K562 (cell line): ENCODE results near the gene WDR88. TPM values are rescaled to one million over a fixed set of nuclear protein-coding genes. Genes with fewer than 3 reads are reported as not detected.

Source experiments
- ATAC-seq: fragments of 200-7000 bp; cut with Tn5 transposase; 3 replicates; pipeline ENCODE4 v1.9.1; 2020; ENCODE audit warnings: moderate library complexity
- BruUV-seq: library from RNA; stranded (reverse); fragments of 400-500 nt; replicated peaks from 2 replicates; lab custom pipeline; 2021; lab: Mats Ljungman, UMichigan
- CTCF ChIA-PET: fragments of 300-600 bp; formaldehyde crosslinking; extraction: SDS; loops from one replicate; lab custom pipeline; 2021; ENCODE audit warnings: low intra/inter-chr PET ratio; lab: Yijun Ruan, JAX
- POLR2A ChIA-PET: fragments of 300-600, 350-650 bp; sonication (Branson Sonifier 250); formaldehyde crosslinking; extraction: SDS; loops from one replicate; lab custom pipeline; 2021; ENCODE audit warnings: antibody characterized with exemption, inconsistent platforms; lab: Yijun Ruan, JAX
- DNase-seq, 4 experiments: peaks; one replicate each; pipeline versions ENCODE4 v3.0.0 to v3.0.0-alpha.2; 2011 to 2018; ENCODE audit warnings: low spot score in 3 of 4, mixed read lengths in 3 of 4; ENCODE audit errors: extremely low read depth in 1 of 4
- FAIRE-seq: peaks from 2 replicates; lab custom pipeline; 2011; peaks lifted over from hg19 to GRCh38; lab: Jason Lieb, UNC
- H2AFZ ChIP-seq: 2 replicates; pipeline ENCODE4 v1.6.0; 2011; ENCODE audit warnings: low read depth, low read length, control low read depth, inconsistent platforms
- H3K27ac ChIP-seq: fragments of 200-600 bp; 3 replicates; pipeline ENCODE4 v1.8.0; 2011; ENCODE audit warnings: low read depth, mild to moderate bottlenecking, control low read depth, inconsistent platforms, low read length, moderate library complexity, mixed read lengths; ENCODE audit errors: extremely low read depth
- H3K27me3 ChIP-seq, 2 experiments: fragments of 300-600 bp in 1 of 2; 2 replicates in 1 of 2; 3 replicates in 1 of 2; pipeline versions ENCODE4 v1.6.0 to v1.8.0; 2011; ENCODE audit warnings: inconsistent platforms in 2 of 2, low read length in 2 of 2, mild to moderate bottlenecking in 1 of 2, mixed read lengths in 1 of 2, moderate library complexity in 1 of 2; ENCODE audit not compliant: control insufficient read depth in 2 of 2, insufficient read depth in 2 of 2
- H3K36me3 ChIP-seq: fragments of 300-600 bp; 3 replicates; pipeline ENCODE4 v1.8.0; 2011; ENCODE audit warnings: mild to moderate bottlenecking, low read length, inconsistent platforms; ENCODE audit not compliant: control insufficient read depth, insufficient read depth
- H3K4me1 ChIP-seq, 2 experiments: fragments of 200-600 bp in 1 of 2; replicated peaks in 1 of 2; 2 replicates in 1 of 2; 3 replicates in 1 of 2; pipeline versions ENCODE4 v1.5.1 to v1.8.0; 2011; ENCODE audit warnings: inconsistent platforms in 2 of 2, low read length in 2 of 2, mild to moderate bottlenecking in 1 of 2, mixed read lengths in 1 of 2, moderate library complexity in 1 of 2; ENCODE audit not compliant: control insufficient read depth in 2 of 2, insufficient read depth in 2 of 2
- H3K4me2 ChIP-seq: 2 replicates; pipeline ENCODE4 v1.6.1; 2011; ENCODE audit warnings: low read length, control low read depth, inconsistent platforms, mixed read lengths; ENCODE audit not compliant: insufficient read depth
- H3K4me3 ChIP-seq: fragments of 200-600 bp; sonication (generic), shearing (Covaris generic); 2 replicates; pipeline ENCODE4 v1.5.1; 2016; ENCODE audit warnings: control low read depth, inconsistent platforms
- H3K79me2 ChIP-seq: fragments of 200-600 bp; 3 replicates; pipeline ENCODE4 v1.8.0; 2011; ENCODE audit warnings: low read length, inconsistent platforms; ENCODE audit not compliant: control insufficient read depth, insufficient read depth
- H3K9ac ChIP-seq, 2 experiments: 2 replicates each; pipeline versions ENCODE4 v1.6.0 to v1.6.1; 2011; ENCODE audit warnings: low read depth in 2 of 2, low read length in 2 of 2, control low read depth in 1 of 2, inconsistent platforms in 1 of 2, mild to moderate bottlenecking in 1 of 2, mixed read lengths in 1 of 2; ENCODE audit not compliant: insufficient read depth in 1 of 2
- H3K9me1 ChIP-seq: one replicate; pipeline ENCODE4 v1.6.0; 2011; ENCODE audit warnings: inconsistent platforms, mild to moderate bottlenecking, low read length, moderate library complexity; ENCODE audit not compliant: control insufficient read depth, insufficient read depth
- H3K9me3 ChIP-seq: replicated peaks from 2 replicates; pipeline ENCODE4 v1.5.1; 2011; ENCODE audit warnings: low read depth, low read length, inconsistent platforms; ENCODE audit not compliant: control insufficient read depth, insufficient read depth
- H4K20me1 ChIP-seq: replicated peaks from 2 replicates; pipeline ENCODE4 v1.6.1; 2011; ENCODE audit warnings: low read length, inconsistent platforms, mixed read lengths; ENCODE audit not compliant: control insufficient read depth, insufficient read depth
- BRD4 ChIP-seq: fragments of 200-600 bp; sonication (generic); IDR thresholded peaks from 2 replicates; pipeline ENCODE4 v1.6.1; 2017; ENCODE audit warnings: inconsistent platforms
- FOXJ2 ChIP-seq: fragments of 200-800 bp; sonication (Bioruptor generic); IDR thresholded peaks from 2 replicates; pipeline ENCODE4 v1.6.1; 2016; ENCODE audit warnings: missing genetic modification characterization, missing compliant biosample characterization
- IFI16 ChIP-seq: fragments of 250-450 bp; sonication (Bioruptor Pico); IDR thresholded peaks from 2 replicates; pipeline ENCODE4 v2.1.2; 2022; ENCODE audit warnings: mild to moderate bottlenecking, inconsistent platforms
- MYC ChIP-seq, 2 experiments: fragments of 250-450 bp in 1 of 2; sonication (Bioruptor Pico) in 1 of 2; IDR thresholded peaks; 2 replicates each; pipeline versions ENCODE4 v1.5.1 to v1.6.1; 2012 to 2021; ENCODE audit warnings: low read depth in 2 of 2, borderline replicate concordance in 1 of 2, improper control_type of control experiment in 1 of 2, low read length in 1 of 2, mild to moderate bottlenecking in 1 of 2, moderate library complexity in 1 of 2
- NCOA1 ChIP-seq: fragments of 450-650 bp; IDR thresholded peaks from 2 replicates; pipeline ENCODE4 v1.6.1; 2016; ENCODE audit warnings: low read depth
- PHF8 ChIP-seq: fragments of 200-600 bp; sonication (generic); IDR thresholded peaks from 2 replicates; pipeline ENCODE4 v1.6.1; 2012; ENCODE audit warnings: mixed run types, mild to moderate bottlenecking, inconsistent platforms, low read length, moderate library complexity, borderline replicate concordance
- SMARCB1 ChIP-seq: IDR thresholded peaks from 2 replicates; pipeline ENCODE4 v1.6.1; 2011; ENCODE audit warnings: improper control_type of control experiment, low read depth; ENCODE audit not compliant: insufficient read length
- ZBTB8A ChIP-seq: fragments of 450-650 bp; IDR thresholded peaks from 2 replicates; pipeline ENCODE4 v1.6.1; 2018; ENCODE audit warnings: mild to moderate bottlenecking, moderate library complexity; ENCODE audit not compliant: partially characterized antibody
- ZFP36 ChIP-seq: fragments of 150-350 bp; IDR thresholded peaks from 2 replicates; pipeline ENCODE4 v1.6.1; 2018; ENCODE audit warnings: low read length, low read depth; ENCODE audit not compliant: partially characterized antibody
- ZNF589 ChIP-seq: fragments of 200-800 bp; sonication (Bioruptor generic); IDR thresholded peaks from 2 replicates; pipeline ENCODE4 v1.6.1; 2016; ENCODE audit warnings: low read depth, missing genetic modification characterization, missing compliant biosample characterization
- ZNF79 ChIP-seq: fragments of 250-450 bp; sonication (Bioruptor Pico); IDR thresholded peaks from 2 replicates; pipeline ENCODE4 v1.4.0; 2020; ENCODE audit warnings: low read depth, mild to moderate bottlenecking, moderate library complexity
- WGBS: fragments of 100-300 bp; shearing (Covaris generic); methylation state at CpG from one replicate; pipeline ENCODE4 v1.1.6; 2016; ENCODE audit warnings: low coverage, mixed read lengths; ENCODE audit not compliant: insufficient coverage; ENCODE audit errors: missing lambda C conversion rate; 5-methylcytosine and 5-hydroxymethylcytosine counted together
- in situ Hi-C: fragments of 300-500 bp; cut with MboI; formaldehyde crosslinking; loops from 4 replicates; pipeline ENCODE4 v1.15.0; 2018; ENCODE audit warnings: inconsistent platforms, mixed read lengths
- intact Hi-C: fragments of 100-400 bp; cut with micrococcal nuclease; formaldehyde crosslinking; loops from 2 replicates; pipeline ENCODE4 v1.14.2; 2022
- polyA plus RNA-seq, 8 experiments: library from polyadenylated mRNA; depleted of rRNA in 4 of 8; stranded (reverse) in 5 of 8; unstranded in 3 of 8; fragments of >200 nt; fragmentation: Nextera tagmentation in 2 of 8; fragmentation: Illumina TruSeq in 1 of 8; extraction: Ambion mirVana in 2 of 8; extraction: Trizol in 1 of 8; gene quantifications; 2 replicates each; pipeline versions ENCODE4 v1.2.1 to v1.2.3, GENCODE V29; 2011 to 2014; ENCODE audit warnings: inconsistent platforms in 1 of 8, missing spikeins in 1 of 8
- total RNA-seq, 7 experiments: library from RNA; depleted of rRNA in 6 of 7; stranded (reverse); fragments of >200 nt in 6 of 7; fragmentation: Illumina TruSeq in 2 of 7; extraction: Trizol in 2 of 7; gene quantifications; 2 replicates each; pipeline versions ENCODE4 v1.2.1 to v1.2.3, GENCODE V29; 2011 to 2021; ENCODE audit warnings: low replicate concordance in 1 of 7
- TF ChIP-seq, protein P1 (sequence below), 2 experiments: fragments of 450-650 bp; IDR thresholded peaks; 2 replicates each; pipeline ENCODE4 v1.6.1; 2016; ENCODE audit warnings: mild to moderate bottlenecking in 2 of 2, borderline replicate concordance in 1 of 2, low read depth in 1 of 2, moderate library complexity in 1 of 2

WDR88 gene
- total and polyA plus RNA-seq, 9 of the 15 experiments (the other 6 are each of a cell fraction or from before 2014, with no cell fraction given): 0.03 to 0.04 TPM; not detected in 7

DNA sequence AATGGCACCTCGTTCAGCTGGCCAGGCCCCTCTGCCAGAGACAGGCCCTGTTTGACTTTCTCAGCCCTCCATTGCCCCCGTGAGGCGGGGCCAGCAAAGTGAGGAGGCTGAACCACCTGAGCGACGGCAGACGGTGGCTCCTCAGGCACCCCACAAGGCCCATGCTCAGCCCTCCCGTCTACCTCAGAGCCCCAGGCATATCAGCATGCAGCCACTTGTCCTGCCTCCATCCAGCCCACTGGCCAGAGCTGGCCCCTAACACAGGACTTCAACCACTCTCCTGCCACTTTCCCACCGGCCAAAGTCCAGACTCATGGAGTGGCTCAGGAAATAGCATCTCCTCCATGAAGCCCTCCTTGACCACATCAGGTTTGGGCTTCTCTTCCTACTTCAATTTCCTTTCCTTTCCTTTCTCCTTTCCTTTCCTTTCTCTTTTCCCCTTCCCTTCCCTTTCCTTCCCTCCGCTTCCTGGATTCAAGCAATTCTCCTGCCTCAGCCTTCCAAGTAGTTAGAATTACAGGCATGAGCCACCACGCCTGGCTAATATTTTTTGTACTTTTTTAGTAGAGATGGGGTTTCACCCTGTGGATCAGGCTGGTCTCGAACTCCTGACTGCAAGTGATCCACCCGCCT is 84.4 kb downstream of the WDR88 start:
- Histone ChIP-seq H3K79me2 (no peaks in the 10 kb centered on the region), H3K9me1 (no peaks in the 10 kb centered on the region), H3K4me1 (peaks cover 0 to 13% of the 10 kb centered on the region in 2 experiments; a peak in 2 of 5 replicates), H3K27me3 (peaks cover 37 to 81% of the 10 kb centered on the region in 2 experiments), H3K27ac (no peak overlapping the region), H3K4me3 (no peak overlapping the region), H4K20me1 (peaks cover 13% of the 10 kb centered on the region), H3K9ac (no peak overlapping the region; a peak in 1 of 4 replicates), H3K4me2 (no peak overlapping the region), H3K9me3 (no peaks in the 10 kb centered on the region), H3K36me3 (no peaks in the 10 kb centered on the region), H2AFZ (no peak overlapping the region)
- in situ Hi-C loops (no loop called here), intact Hi-C loops (no loop called here)
- WGBS: 0% methylated on average over 4 of the region's 12 CpGs
- peak; percentile 48; the same call in 2 of the 3 replicates for ATAC-seq
- ChIA-PET CTCF (interaction anchor here (0.7 kb wide), 1 partner anchor 25 kb away, joined by 3 read pairs; no protein-coding TSS in a partner anchor), POLR2A (no interaction called here)
- no TSS peak for BruUV-seq
- DNase-seq: no peak
- no peak for FAIRE-seq
- TF ChIP-seq IFI16 (CRISPR knock-in tag) (no peak), ZNF589 (CRISPR knock-in tag) (no peak), NCOA1 (no peak), ZNF79 (CRISPR knock-in tag) (no peak), ZFP36 (peak; percentile 69), PHF8 (no peak), MYC (IDR thresholded peaks at IDR 0.05; ENCODE audit: low read depth, low read length) (no peak), MYC (CRISPR knock-in tag; IDR thresholded peaks at IDR 0.05; ENCODE audit: borderline replicate concordance, low read depth) (no peak), FOXJ2 (tag) (no peak), ZBTB8A (no peak), BRD4 (no peak), SMARCB1 (no peak)
- TF ChIP-seq, protein P1, sequence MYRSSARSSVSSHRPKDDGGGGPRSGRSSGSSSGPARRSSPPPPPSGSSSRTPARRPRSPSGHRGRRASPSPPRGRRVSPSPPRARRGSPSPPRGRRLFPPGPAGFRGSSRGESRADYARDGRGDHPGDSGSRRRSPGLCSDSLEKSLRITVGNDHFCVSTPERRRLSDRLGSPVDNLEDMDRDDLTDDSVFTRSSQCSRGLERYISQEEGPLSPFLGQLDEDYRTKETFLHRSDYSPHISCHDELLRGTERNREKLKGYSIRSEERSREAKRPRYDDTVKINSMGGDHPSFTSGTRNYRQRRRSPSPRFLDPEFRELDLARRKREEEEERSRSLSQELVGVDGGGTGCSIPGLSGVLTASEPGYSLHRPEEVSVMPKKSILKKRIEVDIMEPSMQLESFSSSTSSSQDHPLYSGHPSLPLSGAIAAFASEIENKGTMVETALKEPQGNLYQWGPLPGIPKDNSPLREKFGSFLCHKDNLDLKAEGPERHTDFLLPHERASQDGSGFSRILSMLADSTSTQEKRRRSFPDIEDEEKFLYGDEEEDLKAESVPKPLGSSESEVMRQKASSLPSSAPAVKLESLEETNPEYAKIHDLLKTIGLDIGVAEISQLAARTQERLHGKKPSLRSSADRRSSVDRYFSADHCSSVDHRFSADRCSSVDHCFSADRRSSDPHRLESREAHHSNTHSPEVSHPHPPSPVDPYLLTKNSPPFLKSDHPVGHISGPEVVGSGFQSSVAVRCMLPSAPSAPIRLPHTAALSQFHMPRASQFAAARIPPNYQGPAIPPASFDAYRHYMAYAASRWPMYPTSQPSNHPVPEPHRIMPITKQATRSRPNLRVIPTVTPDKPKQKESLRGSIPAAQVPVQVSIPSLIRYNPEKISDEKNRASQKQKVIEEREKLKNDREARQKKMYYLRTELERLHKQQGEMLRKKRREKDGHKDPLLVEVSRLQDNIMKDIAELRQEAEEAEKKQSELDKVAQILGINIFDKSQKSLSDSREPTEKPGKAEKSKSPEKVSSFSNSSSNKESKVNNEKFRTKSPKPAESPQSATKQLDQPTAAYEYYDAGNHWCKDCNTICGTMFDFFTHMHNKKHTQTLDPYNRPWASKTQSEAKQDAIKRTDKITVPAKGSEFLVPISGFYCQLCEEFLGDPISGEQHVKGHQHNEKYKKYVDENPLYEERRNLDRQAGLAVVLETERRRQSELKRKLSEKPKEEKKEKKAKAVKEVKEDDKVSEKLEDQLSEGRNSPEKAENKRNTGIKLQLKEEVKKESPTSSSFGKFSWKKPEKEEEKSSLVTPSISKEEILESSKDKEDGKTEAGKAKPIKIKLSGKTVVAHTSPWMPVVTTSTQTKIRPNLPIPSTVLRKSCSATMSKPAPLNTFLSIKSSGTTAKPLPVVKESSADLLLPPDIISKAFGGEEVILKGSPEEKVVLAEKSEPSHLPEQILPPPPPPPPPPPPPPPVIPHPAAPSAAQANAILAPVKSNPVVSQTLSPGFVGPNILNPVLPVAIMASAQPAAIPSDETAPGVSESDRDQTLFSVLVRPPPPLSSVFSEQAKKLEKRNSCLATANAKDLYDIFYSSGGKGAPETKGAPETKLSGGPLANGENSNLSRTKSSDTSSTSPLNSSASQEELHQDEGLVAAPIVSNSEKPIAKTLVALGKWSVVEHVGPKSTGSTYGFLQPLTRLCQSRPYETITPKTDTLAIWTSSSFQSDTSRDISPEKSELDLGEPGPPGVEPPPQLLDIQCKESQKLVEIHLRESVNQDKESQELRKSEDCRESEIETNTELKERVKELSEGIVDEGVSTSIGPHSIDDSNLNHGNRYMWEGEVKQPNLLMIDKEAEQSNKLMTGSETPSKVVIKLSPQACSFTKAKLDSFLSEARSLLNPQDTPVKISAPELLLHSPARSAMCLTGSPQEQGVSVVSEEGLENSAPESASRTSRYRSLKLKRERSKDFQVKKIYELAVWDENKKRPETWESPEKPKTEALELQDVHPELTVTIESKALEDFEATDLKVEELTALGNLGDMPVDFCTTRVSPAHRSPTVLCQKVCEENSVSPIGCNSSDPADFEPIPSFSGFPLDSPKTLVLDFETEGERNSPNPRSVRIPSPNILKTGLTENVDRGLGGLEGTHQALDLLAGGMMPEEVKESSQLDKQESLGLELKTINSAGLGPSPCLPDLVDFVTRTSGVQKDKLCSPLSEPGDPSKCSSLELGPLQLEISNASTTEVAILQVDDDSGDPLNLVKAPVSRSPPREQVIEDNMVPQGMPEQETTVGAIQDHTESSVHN (IDR thresholded peaks at IDR 0.05; ENCODE audit: borderline replicate concordance in 1 of 2, low read depth in 1 of 2): no peak
